Uterus (tissue), 2 donors: ENCODE data around the gene C10orf62.

Source experiments
- CTCF ChIP-seq, 4 experiments: fragments of 200-600 bp in 2 of 4; fragments of 450-650 bp in 2 of 4; sonication (generic) in 2 of 4; IDR thresholded peaks; one replicate each; pipeline ENCODE4 v1.5.1; 2016 to 2019; ENCODE audit warnings: antibody characterized with exemption in 4 of 4, mild to moderate bottlenecking in 2 of 4, moderate library complexity in 1 of 4
- POLR2A ChIP-seq, 2 donors: fragments of 450-650 bp; IDR thresholded peaks; one replicate each; pipeline ENCODE4 v1.6.1; 2016; ENCODE audit warnings: antibody characterized with exemption in 2 of 2, mild to moderate bottlenecking in 1 of 2, moderate library complexity in 1 of 2

GRCh38 chr10:97633921-97634320 is 44.4 kb downstream of the C10orf62 start:
- TF ChIP-seq POLR2A (IDR thresholded peaks at IDR 0.05) = no peak
- no peak for TF ChIP-seq CTCF (IDR thresholded peaks at IDR 0.05)
